ENCODE measurements around the gene SS18.

DNA sequence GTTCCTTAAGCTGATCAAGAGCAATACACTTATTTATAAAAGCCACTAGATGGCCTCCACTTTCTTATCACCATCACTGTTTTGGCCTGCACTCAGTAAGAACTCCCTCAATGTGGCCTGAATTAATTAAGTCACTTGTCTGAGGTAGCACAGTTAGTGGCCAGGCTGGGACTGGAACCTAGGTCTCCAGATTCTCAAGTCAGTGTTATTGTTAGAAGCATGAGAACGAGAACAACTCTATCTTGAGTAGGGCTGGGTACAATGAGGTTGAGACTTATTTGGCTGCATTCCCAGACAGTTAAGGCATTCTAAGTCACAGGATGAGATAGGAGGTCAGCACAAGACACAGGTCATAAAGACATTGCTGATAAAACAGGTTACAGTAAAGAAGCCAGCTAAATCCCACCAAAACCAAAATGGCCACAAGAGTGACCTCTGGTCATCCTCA lies 115.8 kb downstream of the SS18 start:
- TF ChIP-seq, protein P1, sequence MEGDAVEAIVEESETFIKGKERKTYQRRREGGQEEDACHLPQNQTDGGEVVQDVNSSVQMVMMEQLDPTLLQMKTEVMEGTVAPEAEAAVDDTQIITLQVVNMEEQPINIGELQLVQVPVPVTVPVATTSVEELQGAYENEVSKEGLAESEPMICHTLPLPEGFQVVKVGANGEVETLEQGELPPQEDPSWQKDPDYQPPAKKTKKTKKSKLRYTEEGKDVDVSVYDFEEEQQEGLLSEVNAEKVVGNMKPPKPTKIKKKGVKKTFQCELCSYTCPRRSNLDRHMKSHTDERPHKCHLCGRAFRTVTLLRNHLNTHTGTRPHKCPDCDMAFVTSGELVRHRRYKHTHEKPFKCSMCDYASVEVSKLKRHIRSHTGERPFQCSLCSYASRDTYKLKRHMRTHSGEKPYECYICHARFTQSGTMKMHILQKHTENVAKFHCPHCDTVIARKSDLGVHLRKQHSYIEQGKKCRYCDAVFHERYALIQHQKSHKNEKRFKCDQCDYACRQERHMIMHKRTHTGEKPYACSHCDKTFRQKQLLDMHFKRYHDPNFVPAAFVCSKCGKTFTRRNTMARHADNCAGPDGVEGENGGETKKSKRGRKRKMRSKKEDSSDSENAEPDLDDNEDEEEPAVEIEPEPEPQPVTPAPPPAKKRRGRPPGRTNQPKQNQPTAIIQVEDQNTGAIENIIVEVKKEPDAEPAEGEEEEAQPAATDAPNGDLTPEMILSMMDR (IDR thresholded peaks at IDR 0.05): no peak
- no peak for TF ChIP-seq POLR2A (IDR thresholded peaks at IDR 0.05; ENCODE audit: low read depth)

Measured in esophagus muscularis mucosa (tissue), 3 donors.